ENCODE measurements around the gene STOX2. TPM values are rescaled to one million over a fixed set of nuclear protein-coding genes. Genes with fewer than 3 reads are reported as not detected.

Gene STOX2
- total and polyA plus RNA-seq, 2 donors (not counting 3 experiments of a cell fraction or from before 2014, with no cell fraction given) = 0.03 to 0.24 TPM

GRCh38 chr4:183936047-183936446 is 30.9 kb downstream of the STOX2 start:
- Histone ChIP-seq H3K27me3 (ENCODE audit: control insufficient read depth in 2 of 2, insufficient read depth in 2 of 2, low read length in 2 of 2) (no peaks in the 10 kb centered on the region), H3K4me2 (ENCODE audit: insufficient read depth, low read length) (no peak overlapping the region), H3K36me3 (ENCODE audit: control insufficient read depth in 2 of 2, extremely low read depth in 1 of 2, insufficient read depth in 2 of 2, low read length in 2 of 2) (no peaks in the 10 kb centered on the region), H3K9me1 (replicated peaks; ENCODE audit: control insufficient read depth, extremely low read depth, insufficient read depth, low read length) (no peaks in the 10 kb centered on the region), H3K27ac (ENCODE audit: insufficient read depth, low read depth, low read length) (no peak overlapping the region), H2AFZ (ENCODE audit: low read depth, low read length) (no peak overlapping the region), H3K4me3 (replicated peaks in 1 of 3; ENCODE audit: insufficient read depth in 1 of 3, low read depth in 1 of 3, low read length in 3 of 3) (no peak overlapping the region), H3K4me1 (ENCODE audit: control insufficient read depth, extremely low read depth, insufficient read depth, low read length) (no peaks in the 10 kb centered on the region), H3K79me2 (ENCODE audit: control insufficient read depth, insufficient read depth, low read length) (no peaks in the 10 kb centered on the region), H4K20me1 (replicated peaks; ENCODE audit: control insufficient read depth, extremely low read depth, insufficient read depth, low read length) (no peaks in the 10 kb centered on the region), H3K9me3 (replicated peaks; ENCODE audit: control insufficient read depth, insufficient read depth, low read length) (no peaks in the 10 kb centered on the region), H3K9ac (replicated peaks; ENCODE audit: extremely low read depth, insufficient read depth, low read length) (no peak overlapping the region)
- no peak for TF ChIP-seq POLR2AphosphoS5 (IDR thresholded peaks at IDR 0.05; ENCODE audit: insufficient read depth, low read depth, low read length)
- no peak for TF ChIP-seq JUN (IDR thresholded peaks at IDR 0.05; ENCODE audit: borderline replicate concordance, insufficient read depth, insufficient read length, low read depth)
- TF ChIP-seq CTCF (IDR thresholded peaks at IDR 0.05; ENCODE audit: extremely low read depth in 1 of 2, insufficient read depth in 1 of 2, low read depth in 1 of 2, low read length in 2 of 2) = no peak
- TF ChIP-seq MYC (IDR thresholded peaks at IDR 0.05; ENCODE audit: low read depth, low read length) = no peak
- TF ChIP-seq GATA2 (IDR thresholded peaks at IDR 0.05; ENCODE audit: insufficient read depth, insufficient read length, low read depth, low read length) = no peak
- no peak for TF ChIP-seq EZH2 (IDR thresholded peaks at IDR 0.05; ENCODE audit: borderline replicate concordance, low read depth, low read length, severe bottlenecking)
- BruUV-seq (replicated peaks) = no TSS peak
- DNase-seq (ENCODE audit: low read depth, low spot score) (no peak), FAIRE-seq (no peak)
- intact Hi-C loops (cut with micrococcal nuclease) (no loop called here), dilution Hi-C loops (cut with MboI; ENCODE audit: extremely low pct_ligation_motif_present, low sequenced_read_pairs) (no loop called here)
- ChIA-PET POLR2A (no interaction called here), CTCF (no interaction called here)
